OCI-M2 (cell line): ENCODE measurements around the gene NCOA6.
A peak's percentile ranks its signal among the peaks of the same experiment; 100 is the strongest.

Source experiments
- DNase-seq: peaks from one replicate; lab custom pipeline; 2025; ENCODE audit not compliant: unreplicated experiment; lab: John Stamatoyannopoulos, UW

NCOA6 gene

DNA sequence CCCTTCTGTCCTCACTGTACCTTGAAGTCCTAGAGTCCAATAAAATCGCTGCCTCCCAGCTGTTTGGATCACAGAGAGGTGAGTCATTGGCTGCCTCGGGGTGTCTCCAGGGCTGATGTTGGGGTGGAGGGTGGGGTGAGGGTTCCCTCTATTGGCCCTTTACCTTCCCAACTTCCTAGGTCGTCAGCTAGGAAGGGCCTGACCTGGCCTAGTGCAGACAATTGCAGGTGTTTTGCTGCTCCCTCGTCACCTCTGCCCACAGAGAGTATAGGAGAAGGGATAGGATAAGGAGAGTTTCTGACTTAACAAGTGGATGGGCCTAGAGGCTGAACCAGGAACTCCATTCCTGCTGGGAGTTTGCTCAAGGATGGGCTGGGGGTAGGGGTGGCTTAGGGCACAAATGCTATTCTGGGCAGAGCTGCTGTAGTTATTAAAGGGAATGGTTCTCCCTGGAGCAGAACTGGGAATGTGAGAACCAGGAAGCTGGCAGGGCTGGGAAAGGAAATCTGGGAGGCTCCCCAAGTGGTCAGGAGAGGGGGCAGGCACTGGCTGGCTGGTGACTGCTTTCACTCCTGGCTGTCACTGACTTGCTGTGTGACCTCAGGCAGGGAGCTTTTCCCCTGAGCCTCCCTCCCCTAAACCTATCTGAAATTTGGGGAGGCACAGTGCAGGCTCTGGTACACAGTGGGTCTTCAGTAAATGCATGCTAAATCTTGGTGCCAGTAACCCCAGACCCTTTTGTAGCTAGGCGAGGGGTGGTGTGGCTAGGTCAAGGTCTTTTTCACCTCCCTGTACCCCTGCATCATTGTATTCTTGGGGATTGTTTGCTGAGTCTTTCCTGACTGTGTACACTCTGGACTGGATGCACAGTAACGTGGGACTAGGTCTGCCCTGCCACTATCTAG is 119.8 kb downstream of the NCOA6 start:
- no peak for DNase-seq

DNA sequence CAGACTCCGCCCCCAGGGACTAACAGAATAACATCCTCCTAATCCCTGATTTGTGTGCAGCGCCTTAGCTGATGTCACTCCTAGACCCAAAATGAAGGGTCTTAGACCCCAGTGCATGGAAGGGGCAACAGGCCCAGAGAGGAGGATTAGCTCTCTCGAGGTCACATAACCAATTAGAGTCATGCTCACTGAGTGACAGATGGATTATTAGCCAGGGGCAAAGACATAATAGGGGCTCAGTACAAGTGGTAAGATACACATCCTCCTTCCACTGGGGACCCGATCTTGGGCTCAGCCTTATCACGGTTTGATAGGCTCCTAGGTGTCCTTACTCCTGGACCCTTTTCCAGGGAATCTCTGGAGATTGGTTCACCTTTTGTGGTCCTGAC is 120.4 kb downstream of the NCOA6 start:
- DNase-seq, result no peak

GRCh38 chr20:34704177-34705007 is 121.1 kb downstream of the NCOA6 start, which contains the start of gene TP53INP2:
TSS of gene TP53INP2 (plus strand) at chr20:34704344. CDS start at chr20:34708740, 4,396 bp downstream.
- no peak for DNase-seq

GRCh38 chr20:34703424-34704176 is 121.9 kb downstream of the NCOA6 start:
- no peak for DNase-seq

- DNase-seq, result no peak
Observed at GRCh38 chr20:34703061-34703423, 122.4 kb downstream of the NCOA6 start.

DNA sequence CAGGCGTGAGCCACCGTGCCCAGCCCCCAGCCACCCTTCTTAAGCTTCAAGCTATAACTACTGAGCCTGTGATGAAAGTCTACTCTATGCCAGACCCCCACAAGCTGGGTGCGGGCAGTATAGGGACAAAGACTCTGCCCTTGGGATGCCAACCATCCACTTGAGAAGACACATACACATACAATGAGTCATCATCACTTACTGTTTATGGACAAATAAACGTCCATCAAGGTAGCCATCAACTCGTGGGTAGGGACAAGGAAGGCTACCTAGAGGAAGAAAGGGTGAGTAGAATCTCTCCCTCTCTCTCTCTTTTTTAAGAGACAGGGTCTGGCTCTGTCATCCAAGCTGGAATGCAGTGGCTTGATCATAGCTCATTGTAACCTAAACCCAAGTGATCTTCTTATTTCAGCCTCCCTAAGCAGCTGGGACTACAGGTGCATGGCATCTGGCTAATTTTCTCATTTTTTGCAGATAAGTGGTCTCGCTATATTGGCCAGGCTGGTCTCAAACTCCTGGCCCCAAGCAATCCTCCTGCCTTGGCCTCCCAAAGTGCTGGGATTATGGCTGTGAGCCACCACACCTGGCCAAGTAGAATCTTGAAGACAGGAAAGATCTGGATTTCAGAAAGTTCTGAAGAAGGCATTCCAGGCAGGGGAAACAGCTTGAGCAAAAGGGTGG is 123.9 kb downstream of the NCOA6 start:
- DNase-seq, result no peak

DNA sequence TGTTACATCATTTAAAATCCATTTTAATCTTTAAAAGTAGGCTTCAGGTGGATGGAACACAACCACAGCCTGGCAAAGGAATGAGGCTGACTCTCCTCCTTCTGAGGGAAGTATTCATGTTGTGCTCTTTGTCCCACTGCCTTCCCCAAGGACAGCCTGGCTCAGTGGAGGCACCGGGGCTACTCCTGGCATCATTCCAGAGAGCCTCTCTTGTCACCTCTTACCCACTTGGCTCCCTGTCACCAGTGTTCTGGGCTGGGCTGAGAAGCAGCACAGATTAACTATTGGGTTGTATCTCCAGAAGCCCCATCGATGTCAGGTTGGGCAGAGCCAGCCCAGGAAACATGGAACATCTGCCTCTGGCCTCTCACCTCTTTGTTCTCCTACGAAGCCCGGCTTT is 132.0 kb downstream of the NCOA6 start:
- no peak for DNase-seq

DNA sequence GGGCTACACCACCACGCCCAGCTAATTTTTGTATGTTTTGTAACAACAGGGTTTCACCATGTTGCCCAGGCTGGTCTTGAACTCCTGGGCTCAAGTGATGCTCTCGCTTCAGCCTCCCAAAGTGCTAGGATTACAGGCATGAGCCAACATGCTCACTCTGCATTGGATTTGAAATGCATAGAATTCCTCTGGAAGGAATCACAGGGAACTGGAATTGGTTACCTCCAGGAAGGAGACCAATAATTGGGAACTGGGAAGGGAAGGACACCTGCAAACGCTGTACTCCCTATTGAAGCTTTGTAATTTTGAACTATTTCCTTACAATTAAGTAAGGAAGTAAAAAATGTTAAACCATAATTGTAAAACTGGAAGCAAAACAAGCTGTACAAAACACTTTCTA is 133.6 kb downstream of the NCOA6 start:
- no peak for DNase-seq

DNA sequence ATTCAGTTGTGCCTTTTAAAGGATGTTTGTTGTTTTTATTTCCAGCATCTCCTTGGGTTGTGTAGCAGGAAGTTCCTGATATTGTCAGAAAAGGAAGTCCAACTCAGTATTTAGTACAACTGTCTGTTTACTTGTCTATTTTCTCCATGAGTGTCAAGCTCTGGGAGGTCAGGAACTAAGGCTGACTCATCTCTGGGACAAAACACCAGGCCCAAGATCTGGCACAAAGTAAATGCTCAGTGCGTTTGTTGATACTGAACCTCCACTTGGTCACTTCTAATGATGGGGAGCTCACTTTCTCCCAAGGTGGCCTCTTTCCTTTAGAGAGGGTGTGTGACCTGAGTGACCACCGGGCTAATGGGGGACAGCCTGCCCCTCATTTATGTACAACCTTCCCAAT is 136.0 kb downstream of the NCOA6 start:
- no peak for DNase-seq

DNA sequence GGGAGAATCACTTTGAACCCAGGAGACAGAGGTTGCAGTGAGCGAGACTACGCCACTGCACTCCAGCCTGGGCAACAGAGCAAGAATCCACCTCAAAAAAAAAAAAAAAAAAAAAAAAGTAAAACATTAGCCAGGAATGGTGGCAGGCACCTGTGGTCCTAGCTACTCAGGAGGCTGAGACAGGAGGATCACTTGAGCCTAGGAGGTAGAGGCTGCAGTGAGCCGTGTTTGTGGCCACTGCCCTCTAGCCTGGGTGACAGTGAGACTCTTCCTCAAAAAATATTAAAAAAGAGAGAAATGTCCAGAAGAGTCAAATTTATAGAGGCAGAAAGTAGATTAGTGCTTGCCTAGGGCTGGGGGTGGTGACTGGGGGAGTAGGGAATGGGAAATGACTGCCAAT is 141.8 kb downstream of the NCOA6 start:
- no peak for DNase-seq

DNA sequence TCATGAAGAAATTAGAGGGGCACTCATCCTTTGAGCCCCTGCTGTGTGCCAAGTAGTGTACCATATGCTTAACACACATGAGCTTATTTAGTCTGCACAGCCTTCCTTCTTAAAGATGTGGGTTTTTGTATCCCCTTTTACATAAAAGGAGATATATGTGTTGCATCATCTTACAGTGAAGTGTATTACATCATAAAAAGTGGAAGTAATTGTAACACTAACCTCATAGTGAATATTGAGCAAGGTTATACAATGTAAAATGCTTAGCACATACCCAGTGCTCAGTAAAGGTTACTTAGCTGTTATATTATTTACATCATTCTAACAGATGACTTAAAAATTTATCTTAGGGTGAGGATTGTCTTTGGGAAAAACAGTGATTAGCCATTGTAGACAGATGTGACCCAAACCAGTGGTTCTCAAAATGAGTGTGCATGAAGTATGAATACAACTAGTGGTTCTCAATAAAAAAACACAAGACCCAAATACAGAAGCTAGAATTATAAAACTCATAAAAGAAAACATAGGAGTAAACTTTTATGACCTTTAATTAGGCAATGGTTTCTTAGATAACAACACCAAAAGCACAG is 144.8 kb downstream of the NCOA6 start:
- no peak for DNase-seq

GRCh38 chr20:34676642-34677373 is 148.6 kb downstream of the NCOA6 start, which contains the start of gene PIGU:
TSS of gene PIGU (minus strand) at chr20:34677092. CDS start at chr20:34677085, 7 bp downstream.
- peak; percentile 86 for DNase-seq

DNA sequence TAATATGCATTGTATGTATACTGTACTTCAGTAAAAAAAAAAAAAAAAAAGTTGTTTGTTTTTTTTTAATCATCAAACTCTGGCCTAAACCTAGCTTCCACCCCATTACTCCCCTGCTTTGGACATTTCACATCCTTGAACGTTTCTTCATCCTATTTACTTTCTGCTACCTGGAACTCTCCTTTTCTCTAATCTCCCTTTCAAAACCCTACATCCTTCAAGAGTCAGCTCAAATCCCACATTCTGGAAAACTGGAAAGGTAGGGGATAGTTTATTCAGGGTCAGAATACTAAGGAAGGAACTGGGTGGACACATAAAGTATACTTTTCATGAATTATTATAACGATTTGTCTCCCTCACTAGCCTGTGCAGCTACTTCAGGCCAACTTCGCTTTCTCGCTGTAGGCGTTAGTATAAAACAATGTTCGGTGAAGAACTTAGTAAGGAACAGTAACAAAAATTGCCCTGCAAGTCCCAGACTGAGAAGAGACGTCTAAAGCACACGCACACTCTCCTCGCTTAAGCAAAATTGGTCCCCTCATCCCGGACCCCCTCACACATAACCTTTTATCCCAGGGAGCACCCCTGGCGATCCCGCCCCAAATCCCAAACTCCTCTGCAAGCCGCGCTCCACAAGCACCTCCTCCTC is 149.3 kb downstream of the NCOA6 start:
- no peak for DNase-seq

DNA sequence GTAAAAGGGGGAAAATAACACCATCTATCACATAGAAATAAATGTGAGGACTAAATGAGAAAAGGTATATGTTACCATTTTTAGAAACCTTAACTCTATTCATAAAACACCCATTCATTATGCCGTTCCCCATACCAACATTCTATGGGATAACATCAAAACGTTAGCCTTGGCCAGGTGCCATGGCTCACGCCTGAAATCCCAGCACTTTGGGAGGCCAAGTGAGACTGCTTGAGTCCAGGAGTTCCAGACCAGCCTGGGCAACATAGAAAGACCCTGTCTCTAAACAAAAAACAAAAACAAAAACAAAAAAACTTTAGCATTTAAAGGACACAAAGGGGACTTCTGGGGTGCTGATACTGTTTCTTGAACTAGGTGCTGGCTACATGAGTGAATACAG is 149.9 kb downstream of the NCOA6 start:
- DNase-seq, result no peak

GRCh38 chr20:34673412-34673811 is 152.0 kb downstream of the NCOA6 start:
- no peak for DNase-seq

GRCh38 chr20:34669094-34669493 is 156.4 kb downstream of the NCOA6 start:
- no peak for DNase-seq
